ENCODE results near the gene APOL2. TPM values are rescaled to one million over a fixed set of nuclear protein-coding genes. Genes with fewer than 3 reads are reported as not detected.
"Not testable (repeated sequence)": the region's sequence is repeated elsewhere in the genome, so short reads cannot be mapped to it uniquely, and the experiment has no call there.

APOL2 gene
- total RNA-seq, 3 donors from 2014 or later: 99.6 to 117 (median 106) TPM

DNA sequence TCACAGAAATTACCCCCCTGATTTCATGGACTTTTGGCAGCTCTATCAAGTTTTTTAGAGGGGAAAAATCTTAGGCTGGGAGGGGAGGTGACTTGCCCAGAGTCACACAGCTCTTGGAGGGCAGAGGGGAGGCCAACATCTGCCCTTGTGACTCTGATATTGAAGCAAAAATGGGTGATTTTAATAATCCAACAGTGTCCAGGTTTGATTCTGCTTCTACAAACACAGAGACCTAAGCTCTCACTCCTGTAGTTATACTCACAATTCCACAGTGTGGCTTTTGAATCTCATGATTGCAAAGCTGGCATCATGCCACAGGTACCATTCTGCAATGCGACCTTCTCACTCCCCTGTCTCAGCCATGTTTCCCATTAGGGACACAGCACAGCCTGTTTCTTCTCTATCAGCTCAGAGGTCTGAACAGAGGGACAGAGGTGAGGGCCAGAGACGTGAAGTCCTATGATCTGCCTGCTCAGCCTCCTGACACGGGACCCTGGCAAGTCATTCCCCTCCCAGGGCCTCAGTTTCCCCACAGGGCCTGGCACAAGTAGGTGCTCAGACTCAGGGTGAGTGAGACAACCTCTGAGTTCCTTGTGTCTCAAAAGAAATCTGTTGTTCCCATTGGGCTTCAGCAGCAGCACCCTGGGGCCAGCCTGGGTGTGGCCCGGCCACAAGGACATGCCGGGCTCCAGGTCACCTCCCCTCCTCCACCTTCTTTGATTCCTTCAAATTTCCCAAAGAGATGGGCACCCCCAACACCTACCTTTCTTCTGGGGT lies 766 bp downstream of the APOL2 start:
- no peak for DNase-seq
- no peaks in the 10 kb centered on the region for H3K27me3 Mint-ChIP-seq (ENCODE audit: low read depth)

DNA sequence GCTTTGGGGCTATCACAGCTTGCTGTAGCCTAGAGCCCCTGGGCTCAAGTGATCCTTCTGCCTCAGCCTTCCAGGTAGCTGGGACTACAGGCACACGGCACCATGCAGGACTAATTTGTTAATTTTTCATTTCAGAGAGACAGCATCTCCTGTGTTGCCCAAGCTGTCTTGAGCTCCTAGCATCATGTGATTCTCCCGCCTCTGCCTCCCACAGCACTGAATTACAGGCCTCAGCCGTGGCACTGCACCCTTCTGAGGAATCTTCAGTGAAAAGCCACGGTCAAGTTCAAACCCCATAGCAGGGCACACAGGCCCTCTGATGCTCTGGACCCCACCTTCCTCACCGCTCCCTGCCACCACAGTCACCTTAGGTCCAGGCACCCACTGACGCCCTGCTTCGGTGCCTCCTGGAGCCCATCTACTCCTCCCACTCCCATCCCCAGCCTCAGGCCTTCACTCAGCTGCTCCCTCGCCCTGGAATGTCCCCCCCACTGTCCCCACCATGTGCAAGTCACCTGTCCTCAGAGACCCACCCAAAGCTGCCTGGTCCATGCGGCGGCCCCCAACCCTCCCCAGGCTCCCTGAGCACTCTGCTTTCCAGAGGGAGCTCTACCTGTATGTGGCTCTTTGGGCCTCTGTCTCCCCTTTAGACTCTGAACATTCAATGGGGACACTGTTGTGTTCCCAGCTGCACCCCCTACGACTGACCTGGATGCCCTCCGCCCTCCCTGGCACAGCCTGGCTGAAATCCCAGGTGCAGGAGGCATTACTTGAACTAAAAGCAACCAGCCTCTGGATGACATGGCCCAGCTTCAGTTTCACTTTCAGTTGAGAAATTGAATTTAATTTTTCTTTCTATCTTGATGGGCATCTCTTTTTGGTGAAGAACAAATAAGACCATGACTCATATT lies 1.6 kb downstream of the APOL2 start:
- H3K27me3 Mint-ChIP-seq (ENCODE audit: low read depth): no peaks in the 10 kb centered on the region
- no peak for DNase-seq
- ATAC-seq: peak; percentile 40 to 49

More for the DNA sequence above, 766 bp downstream of the APOL2 start:
- peaks cover 6% of the 10 kb centered on the region for H3K9me3 Mint-ChIP-seq
- ATAC-seq: peak; percentile 16 to 38
- peaks cover 57% of the 10 kb centered on the region for H3K4me1 Mint-ChIP-seq (ENCODE audit: low read depth)
- H3K4me3 Mint-ChIP-seq: peak overlapping the region; percentile 97
- H3K36me3 Mint-ChIP-seq (ENCODE audit: insufficient read depth): peaks cover 37% of the 10 kb centered on the region

DNA sequence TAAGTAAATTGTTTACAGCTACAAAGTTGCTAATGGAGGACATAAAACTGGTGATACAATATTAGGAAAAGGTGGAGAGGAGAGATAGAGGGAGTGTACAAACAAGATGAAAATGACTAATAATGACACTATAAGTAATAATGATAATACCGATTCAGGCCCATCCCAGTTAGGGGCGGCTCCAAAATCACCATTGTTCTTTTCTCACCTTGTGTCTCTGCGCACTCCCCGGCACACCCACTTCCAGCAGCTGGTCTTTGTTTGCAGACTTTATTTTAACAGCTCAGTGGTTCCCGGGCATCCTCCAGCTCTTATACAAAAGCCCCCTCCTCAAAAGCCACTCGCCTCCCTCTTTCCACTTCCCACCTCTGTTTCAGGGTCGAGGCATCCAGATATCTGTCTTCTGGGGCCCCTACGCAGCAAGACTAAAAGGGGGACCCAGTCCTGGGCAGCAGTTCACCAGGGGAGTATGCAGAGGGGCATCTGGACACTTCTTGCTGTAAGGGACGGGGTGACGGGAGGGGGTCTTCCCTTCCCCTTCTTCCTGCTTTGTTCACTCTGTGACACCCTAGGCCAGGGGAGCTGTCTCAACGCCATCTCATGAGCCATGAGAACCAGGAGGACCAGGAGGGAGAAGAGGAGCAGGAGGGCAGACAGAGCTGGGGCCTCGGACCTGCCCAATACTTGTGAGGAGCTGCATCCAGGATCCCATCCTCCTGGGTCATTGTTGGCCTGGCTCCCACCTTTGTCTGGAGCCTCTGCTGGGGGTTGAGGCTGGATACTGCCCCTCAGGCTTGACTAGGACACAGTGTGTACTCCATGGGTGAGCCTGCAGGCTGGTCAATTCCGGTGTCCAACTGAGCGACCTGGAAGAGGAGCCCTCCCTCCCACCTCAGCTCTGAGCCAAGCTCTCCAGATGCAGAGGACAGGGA lies 2.7 kb downstream of the APOL2 start:
- DNase-seq (no peak), ATAC-seq (no peak)
- Mint-ChIP-seq H3K27me3 (ENCODE audit: low read depth) (no peaks in the 10 kb centered on the region), H3K36me3 (ENCODE audit: insufficient read depth) (peaks cover 54% of the 10 kb centered on the region), H3K9me3 (no peaks in the 10 kb centered on the region), H3K4me1 (ENCODE audit: low read depth) (peaks cover 64% of the 10 kb centered on the region), H3K4me3 (peak overlapping the region; percentile 97)

More for the DNA sequence above, 1.6 kb downstream of the APOL2 start:
- H3K4me1 Mint-ChIP-seq (ENCODE audit: low read depth): peaks cover 60% of the 10 kb centered on the region
- peaks cover 45% of the 10 kb centered on the region for H3K36me3 Mint-ChIP-seq (ENCODE audit: insufficient read depth)
- H3K4me3 Mint-ChIP-seq: peak overlapping the region; percentile 97
- peaks cover 4% of the 10 kb centered on the region for H3K9me3 Mint-ChIP-seq

- H3K36me3 Mint-ChIP-seq (ENCODE audit: insufficient read depth): peaks cover 62% of the 10 kb centered on the region
- DNase-seq (no peak), ATAC-seq (no peak)
- H3K4me3 Mint-ChIP-seq: peak overlapping the region; percentile 97
- no peaks in the 10 kb centered on the region for H3K9me3 Mint-ChIP-seq
- H3K4me1 Mint-ChIP-seq (ENCODE audit: low read depth): peaks cover 64% of the 10 kb centered on the region
- H3K27me3 Mint-ChIP-seq (ENCODE audit: low read depth): no peaks in the 10 kb centered on the region
These were observed 3.7 kb downstream of the APOL2 start for GRCh38 chr22:36235585-36235984.

- H3K27me3 Mint-ChIP-seq (ENCODE audit: low read depth): no peaks in the 10 kb centered on the region
- peak overlapping the region; percentile 97 for H3K4me3 Mint-ChIP-seq
- H3K36me3 Mint-ChIP-seq (ENCODE audit: insufficient read depth): peaks cover 67% of the 10 kb centered on the region
- ATAC-seq (no peak), DNase-seq (no peak)
- peaks cover 58% of the 10 kb centered on the region for H3K4me1 Mint-ChIP-seq (ENCODE audit: low read depth)
- no peaks in the 10 kb centered on the region for H3K9me3 Mint-ChIP-seq
These were observed 4.4 kb downstream of the APOL2 start for GRCh38 chr22:36234919-36235318.

DNA sequence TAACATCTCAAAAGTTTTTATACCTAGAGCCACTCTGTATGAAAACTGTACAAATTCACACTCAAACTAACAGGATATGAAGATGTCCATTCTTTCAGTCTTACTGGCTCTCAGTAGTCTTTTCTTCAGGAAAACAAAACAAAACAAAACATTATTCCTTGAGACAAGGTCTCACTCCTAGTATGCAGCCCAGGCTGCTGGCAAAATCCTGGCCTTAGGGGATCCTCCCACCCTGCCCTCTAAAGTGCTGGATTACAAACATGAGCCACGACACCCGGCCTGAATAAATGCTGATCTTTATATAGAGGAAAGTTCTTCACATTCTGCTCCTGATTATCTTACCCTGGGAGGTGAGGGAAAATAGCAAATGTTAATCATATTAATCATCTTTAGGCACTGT lies 5.1 kb downstream of the APOL2 start:
- H3K36me3 Mint-ChIP-seq (ENCODE audit: insufficient read depth): peaks cover 69% of the 10 kb centered on the region
- H3K4me3 Mint-ChIP-seq: no peak overlapping the region
- no peaks in the 10 kb centered on the region for H3K27me3 Mint-ChIP-seq (ENCODE audit: low read depth)
- H3K9me3 Mint-ChIP-seq: no peaks in the 10 kb centered on the region
- H3K4me1 Mint-ChIP-seq (ENCODE audit: low read depth): peaks cover 53% of the 10 kb centered on the region
- no peak for ATAC-seq
- DNase-seq: no peak

DNA sequence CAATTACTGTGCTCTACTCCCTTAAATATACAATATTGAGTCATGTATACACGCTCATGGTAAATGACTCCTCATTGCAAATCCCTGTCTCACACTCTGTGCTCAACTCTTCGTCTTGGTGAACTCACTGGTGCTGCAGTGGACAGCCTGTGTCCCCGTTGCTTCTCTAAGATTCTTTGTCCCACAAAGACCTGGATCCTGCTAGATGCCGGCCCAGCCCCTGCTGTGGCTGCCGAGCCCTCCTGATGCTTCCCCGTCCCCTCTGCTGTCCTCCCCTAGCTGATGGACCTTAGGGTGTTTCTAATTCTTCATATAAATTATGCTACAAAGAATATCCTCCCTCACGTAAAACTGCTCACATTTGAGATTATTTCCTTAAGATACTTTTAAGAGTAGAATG lies 5.5 kb downstream of the APOL2 start:
- DNase-seq: no peak
- no peak overlapping the region for H3K4me3 Mint-ChIP-seq
- peaks cover 53% of the 10 kb centered on the region for H3K4me1 Mint-ChIP-seq (ENCODE audit: low read depth)
- no peaks in the 10 kb centered on the region for H3K27me3 Mint-ChIP-seq (ENCODE audit: low read depth)
- H3K9me3 Mint-ChIP-seq: no peaks in the 10 kb centered on the region
- ATAC-seq: no peak
- H3K36me3 Mint-ChIP-seq (ENCODE audit: insufficient read depth): peaks cover 72% of the 10 kb centered on the region

- DNase-seq: no peak
- H3K4me1 Mint-ChIP-seq (ENCODE audit: low read depth): peaks cover 48% of the 10 kb centered on the region
These were observed 6.5 kb downstream of the APOL2 start for GRCh38 chr22:36232715-36233401.

GRCh38 chr22:36231051-36231450 lies 8.3 kb downstream of the APOL2 start:
- H3K4me3 Mint-ChIP-seq; H3K27me3 Mint-ChIP-seq (ENCODE audit: low read depth); ATAC-seq; DNase-seq; H3K9me3 Mint-ChIP-seq: not testable (repeated sequence)
- H3K4me1 Mint-ChIP-seq (ENCODE audit: low read depth): peaks cover 30% of the 10 kb centered on the region
- peaks cover 78% of the 10 kb centered on the region for H3K36me3 Mint-ChIP-seq (ENCODE audit: insufficient read depth)

More at GRCh38 chr22:36232715-36233401, 6.5 kb downstream of the APOL2 start:
- no peak for ATAC-seq
- no peaks in the 10 kb centered on the region for H3K27me3 Mint-ChIP-seq (ENCODE audit: low read depth)
- H3K4me3 Mint-ChIP-seq: no peak overlapping the region
- H3K36me3 Mint-ChIP-seq (ENCODE audit: insufficient read depth): peaks cover 72% of the 10 kb centered on the region
- no peaks in the 10 kb centered on the region for H3K9me3 Mint-ChIP-seq

DNA sequence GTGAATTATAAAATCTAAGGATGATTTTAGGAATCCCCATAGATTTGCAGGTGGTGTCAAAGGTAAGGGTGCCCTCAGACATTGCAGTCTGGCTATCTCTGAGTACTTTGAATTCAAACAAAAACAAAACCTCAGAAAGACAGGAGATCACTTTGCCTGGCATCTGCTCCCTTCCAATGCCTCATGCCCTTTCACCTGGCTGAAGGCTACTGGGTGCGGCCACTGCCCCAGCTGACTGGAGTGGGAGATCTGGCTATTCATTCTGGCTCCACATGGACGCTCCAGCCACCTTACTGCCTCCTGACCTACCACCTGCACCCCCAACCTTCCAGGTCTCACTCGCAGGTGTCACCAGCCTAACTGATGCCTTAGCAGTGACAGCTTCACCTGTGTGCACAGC lies 9.7 kb downstream of the APOL2 start:
- Mint-ChIP-seq H3K4me1 (ENCODE audit: low read depth) (peaks cover 16% of the 10 kb centered on the region), H3K36me3 (ENCODE audit: insufficient read depth) (peaks cover 67% of the 10 kb centered on the region)
- DNase-seq; ATAC-seq; H3K27me3 Mint-ChIP-seq (ENCODE audit: low read depth); H3K4me3 Mint-ChIP-seq; H3K9me3 Mint-ChIP-seq: not testable (repeated sequence)

- DNase-seq (no peak), ATAC-seq (no peak)
- H3K4me1 Mint-ChIP-seq (ENCODE audit: low read depth): peaks cover 12% of the 10 kb centered on the region
- peaks cover 61% of the 10 kb centered on the region for H3K36me3 Mint-ChIP-seq (ENCODE audit: insufficient read depth)
- H3K27me3 Mint-ChIP-seq (ENCODE audit: low read depth): no peaks in the 10 kb centered on the region
- no peaks in the 10 kb centered on the region for H3K9me3 Mint-ChIP-seq
- no peak overlapping the region for H3K4me3 Mint-ChIP-seq
These were observed 10.4 kb downstream of the APOL2 start for GRCh38 chr22:36228944-36229343.

GRCh38 chr22:36228369-36228768 lies 11.0 kb downstream of the APOL2 start:
- not testable (repeated sequence) for DNase-seq; H3K4me1 Mint-ChIP-seq (ENCODE audit: low read depth); H3K4me3 Mint-ChIP-seq; H3K9me3 Mint-ChIP-seq; H3K27me3 Mint-ChIP-seq (ENCODE audit: low read depth); ATAC-seq
- H3K36me3 Mint-ChIP-seq (ENCODE audit: insufficient read depth): peaks cover 56% of the 10 kb centered on the region

DNA sequence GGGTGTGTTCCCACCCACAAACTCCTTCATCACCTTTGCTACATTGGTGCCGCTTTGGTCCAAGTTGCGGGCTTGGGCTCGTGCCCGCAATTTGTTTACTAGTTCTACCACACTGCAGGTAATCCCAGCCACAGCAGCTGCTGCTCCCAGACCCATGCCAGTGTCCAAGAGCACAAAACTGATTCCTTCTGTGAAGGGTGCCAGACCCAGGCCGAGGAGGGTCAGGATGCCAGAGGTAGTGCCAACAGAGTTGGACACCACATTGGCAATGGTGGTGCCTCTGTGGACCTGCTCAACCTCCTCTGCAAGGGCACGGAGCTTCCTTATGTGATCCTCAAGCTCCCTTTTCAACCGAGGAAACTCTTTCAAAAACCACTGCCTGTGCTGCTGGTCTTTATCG lies 11.5 kb downstream of the APOL2 start:
- Mint-ChIP-seq H3K27me3 (ENCODE audit: low read depth) (no peaks in the 10 kb centered on the region), H3K4me3 (no peak overlapping the region), H3K4me1 (ENCODE audit: low read depth) (peaks cover 6% of the 10 kb centered on the region), H3K9me3 (no peaks in the 10 kb centered on the region), H3K36me3 (ENCODE audit: insufficient read depth) (peaks cover 50% of the 10 kb centered on the region)
- DNase-seq: no peak
- ATAC-seq: no peak
